HEK293 (cell line): Measurements from ENCODE around the gene STARD9.

Experiments
- CTCF ChIP-seq: fragments of 450-650 bp; formaldehyde crosslinking; IDR thresholded peaks from 2 replicates; pipeline ENCODE4 v1.5.1; 2016; ENCODE audit warnings: missing biosample characterization, missing genetic modification characterization
- GLI2 ChIP-seq: fragments of 450-650 bp; formaldehyde crosslinking; IDR thresholded peaks from 2 replicates; pipeline ENCODE4; 2017; ENCODE audit warnings: missing biosample characterization, missing genetic modification characterization, low read depth, borderline replicate concordance
- PATZ1 ChIP-seq: fragments of 450-650 bp; formaldehyde crosslinking; IDR thresholded peaks from 2 replicates; pipeline ENCODE4 v1.5.1; 2016; ENCODE audit warnings: missing biosample characterization, missing genetic modification characterization
- SP2 ChIP-seq: fragments of 450-650 bp; formaldehyde crosslinking; IDR thresholded peaks from 2 replicates; pipeline ENCODE4 v1.5.1; 2016; ENCODE audit warnings: missing biosample characterization, missing genetic modification characterization
- YY1 ChIP-seq: fragments of 450-650 bp; formaldehyde crosslinking; IDR thresholded peaks from 2 replicates; pipeline ENCODE4 v1.5.1; 2018; ENCODE audit warnings: missing biosample characterization, missing genetic modification characterization
- ZBTB8A ChIP-seq: fragments of 450-650 bp; formaldehyde crosslinking; IDR thresholded peaks from 2 replicates; pipeline ENCODE4 v1.5.1; 2016; ENCODE audit warnings: missing biosample characterization, missing genetic modification characterization
- ZNF140 ChIP-seq: fragments of 450-650 bp; formaldehyde crosslinking; IDR thresholded peaks from 2 replicates; pipeline ENCODE4 v1.5.1; 2016; ENCODE audit warnings: missing biosample characterization, missing genetic modification characterization
- ZNF174 ChIP-seq: fragments of 450-650 bp; formaldehyde crosslinking; IDR thresholded peaks from 2 replicates; pipeline ENCODE4 v1.5.0; 2017; ENCODE audit warnings: missing biosample characterization, mild to moderate bottlenecking, missing genetic modification characterization
- ZNF184 ChIP-seq: fragments of 450-650 bp; IDR thresholded peaks from 2 replicates; pipeline ENCODE4 v1.5.1; 2018; ENCODE audit warnings: missing biosample characterization, mild to moderate bottlenecking, missing genetic modification characterization
- ZNF274 ChIP-seq, 2 experiments: fragments of 200-500 bp in 1 of 2; fragments of 450-650 bp in 1 of 2; sonication (Bioruptor generic) in 1 of 2; formaldehyde crosslinking in 1 of 2; IDR thresholded peaks; 2 replicates each; pipeline versions ENCODE4 v1.5.1 to v1.6.1; 2014 to 2016; ENCODE audit warnings: borderline replicate concordance in 1 of 2, inconsistent platforms in 1 of 2, low read length in 1 of 2, missing biosample characterization in 1 of 2, missing genetic modification characterization in 1 of 2
- ZNF311 ChIP-seq: fragments of 450-650 bp; formaldehyde crosslinking; IDR thresholded peaks from 2 replicates; pipeline ENCODE4 v1.5.1; 2017; ENCODE audit warnings: missing biosample characterization, missing genetic modification characterization, borderline replicate concordance
- ZNF366 ChIP-seq: fragments of 450-650 bp; formaldehyde crosslinking; conservative IDR thresholded peaks from 2 replicates; pipeline ENCODE4 v1.5.1; 2016; ENCODE audit warnings: missing biosample characterization, missing genetic modification characterization
- ZNF394 ChIP-seq: fragments of 450-650 bp; formaldehyde crosslinking; IDR thresholded peaks from 2 replicates; pipeline ENCODE4 v1.5.1; 2016; ENCODE audit warnings: missing biosample characterization, missing genetic modification characterization, mild to moderate bottlenecking, moderate library complexity, borderline replicate concordance
- TF ChIP-seq, protein P1 (sequence below): sonication (generic); formaldehyde crosslinking; IDR thresholded peaks from 2 replicates; pipeline ENCODE4 v1.8.1; 2022; ENCODE audit warnings: mild to moderate bottlenecking, moderate library complexity, missing genetic modification reagents

DNA sequence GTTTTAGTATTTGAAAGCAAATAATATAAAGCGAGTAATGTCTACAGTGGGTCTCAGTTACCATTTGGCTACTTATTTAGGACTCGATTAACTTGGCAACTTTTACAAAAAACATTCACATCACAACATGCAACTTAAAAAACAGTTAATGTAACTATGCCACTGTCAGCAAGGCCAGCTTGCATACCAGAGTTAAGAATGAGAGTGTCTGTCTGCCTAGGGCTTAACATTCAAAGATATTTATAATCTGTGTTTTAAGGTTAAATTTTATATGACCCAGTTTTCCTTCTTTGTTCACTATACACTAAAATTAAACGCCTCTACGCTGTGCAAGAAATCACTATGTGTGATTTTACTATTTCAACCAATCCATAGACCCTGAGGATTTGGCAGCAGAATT lies 166.7 kb downstream of the STARD9 start:
- TF ChIP-seq SP2 (tag by site-specific recombination) (no peak), GLI2 (tag by site-specific recombination) (no peak), ZNF184 (tag by site-specific recombination) (no peak), ZNF274 (IDR thresholded peaks at IDR 0.05; ENCODE audit: low read length) (no peak), ZNF274 (tag by site-specific recombination; IDR thresholded peaks at IDR 0.05; ENCODE audit: borderline replicate concordance) (no peak), ZNF311 (tag by site-specific recombination) (no peak), CTCF (tag by site-specific recombination) (no peak), ZBTB8A (tag by site-specific recombination) (no peak), ZNF366 (no peak), PATZ1 (tag by site-specific recombination) (no peak), ZNF140 (no peak), ZNF394 (tag by site-specific recombination) (no peak), ZNF174 (tag by site-specific recombination) (no peak), YY1 (tag by site-specific recombination) (no peak)
- TF ChIP-seq, protein P1, sequence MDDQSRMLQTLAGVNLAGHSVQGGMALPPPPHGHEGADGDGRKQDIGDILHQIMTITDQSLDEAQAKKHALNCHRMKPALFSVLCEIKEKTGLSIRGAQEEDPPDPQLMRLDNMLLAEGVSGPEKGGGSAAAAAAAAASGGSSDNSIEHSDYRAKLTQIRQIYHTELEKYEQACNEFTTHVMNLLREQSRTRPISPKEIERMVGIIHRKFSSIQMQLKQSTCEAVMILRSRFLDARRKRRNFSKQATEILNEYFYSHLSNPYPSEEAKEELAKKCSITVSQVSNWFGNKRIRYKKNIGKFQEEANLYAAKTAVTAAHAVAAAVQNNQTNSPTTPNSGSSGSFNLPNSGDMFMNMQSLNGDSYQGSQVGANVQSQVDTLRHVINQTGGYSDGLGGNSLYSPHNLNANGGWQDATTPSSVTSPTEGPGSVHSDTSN (CRISPR knock-in tag) = no peak
